RWPE1 (cell line): ENCODE measurements around the gene VPS26C.

ENCODE experiments used
- CTCF ChIA-PET: fragments of 350-600 bp; sonication (Branson Sonifier 250); formaldehyde crosslinking; extraction: SDS; loops from one replicate; lab custom pipeline; 2021; lab: Yijun Ruan, JAX
- POLR2A ChIA-PET: fragments of 400-600 bp; formaldehyde crosslinking; extraction: SDS; loops from one replicate; lab custom pipeline; 2020; ENCODE audit warnings: antibody characterized with exemption; ENCODE audit not compliant: low non-redundant PET; lab: Yijun Ruan, JAX
- DNase-seq: peaks from one replicate; pipeline ENCODE4 v3.0.0; 2012; ENCODE audit warnings: low spot score
- H3K27ac ChIP-seq: fragments of 450-650 bp; 2 replicates; pipeline ENCODE4 v1.5.1; 2017
- TF ChIP-seq, protein P1 (sequence below): fragments of 450-650 bp; conservative IDR thresholded peaks from 2 replicates; pipeline ENCODE4 v1.5.1; 2017; ENCODE audit warnings: low read depth, mild to moderate bottlenecking

Gene VPS26C

DNA sequence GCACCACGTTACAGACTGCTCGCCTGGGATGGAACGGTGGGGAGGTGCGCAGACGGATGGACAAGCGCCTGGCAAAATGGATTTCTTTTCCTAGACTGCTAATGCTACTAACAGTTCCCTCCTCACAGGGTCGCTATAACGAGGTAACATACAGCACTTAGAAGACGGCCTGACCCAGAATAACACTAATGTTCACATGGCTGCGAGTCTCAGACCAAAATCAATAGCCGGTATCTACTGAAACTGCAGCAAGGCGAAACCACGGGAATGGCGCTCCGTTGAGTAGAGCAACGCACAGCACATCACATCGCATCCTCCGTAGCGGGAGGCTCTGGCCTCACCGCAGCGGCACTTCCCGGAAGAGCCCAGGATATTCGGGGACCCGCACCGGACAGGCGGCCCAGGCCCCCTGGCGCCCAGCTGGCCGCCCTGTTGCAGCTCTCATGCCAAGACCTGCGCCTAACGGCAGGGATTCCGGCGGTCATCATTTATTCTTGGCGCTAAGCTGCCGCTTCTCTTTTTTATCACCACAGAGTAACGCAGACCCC is 46.6 kb downstream of the VPS26C start:
- ChIA-PET POLR2A (no interaction called here), CTCF (interaction anchor here (0.6 to 1.3 kb wide), 5 partner anchors 10 to 390 kb away, joined by 3 to 4 read pairs (median 3); no protein-coding TSS in a partner anchor)
- peak; percentile 37 for DNase-seq
- TF ChIP-seq, protein P1, sequence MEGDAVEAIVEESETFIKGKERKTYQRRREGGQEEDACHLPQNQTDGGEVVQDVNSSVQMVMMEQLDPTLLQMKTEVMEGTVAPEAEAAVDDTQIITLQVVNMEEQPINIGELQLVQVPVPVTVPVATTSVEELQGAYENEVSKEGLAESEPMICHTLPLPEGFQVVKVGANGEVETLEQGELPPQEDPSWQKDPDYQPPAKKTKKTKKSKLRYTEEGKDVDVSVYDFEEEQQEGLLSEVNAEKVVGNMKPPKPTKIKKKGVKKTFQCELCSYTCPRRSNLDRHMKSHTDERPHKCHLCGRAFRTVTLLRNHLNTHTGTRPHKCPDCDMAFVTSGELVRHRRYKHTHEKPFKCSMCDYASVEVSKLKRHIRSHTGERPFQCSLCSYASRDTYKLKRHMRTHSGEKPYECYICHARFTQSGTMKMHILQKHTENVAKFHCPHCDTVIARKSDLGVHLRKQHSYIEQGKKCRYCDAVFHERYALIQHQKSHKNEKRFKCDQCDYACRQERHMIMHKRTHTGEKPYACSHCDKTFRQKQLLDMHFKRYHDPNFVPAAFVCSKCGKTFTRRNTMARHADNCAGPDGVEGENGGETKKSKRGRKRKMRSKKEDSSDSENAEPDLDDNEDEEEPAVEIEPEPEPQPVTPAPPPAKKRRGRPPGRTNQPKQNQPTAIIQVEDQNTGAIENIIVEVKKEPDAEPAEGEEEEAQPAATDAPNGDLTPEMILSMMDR = no peak
- H3K27ac ChIP-seq = peak overlapping the region; percentile 85

GRCh38 chr21:37219761-37220432 is 47.2 kb downstream of the VPS26C start:
- DNase-seq = no peak
- TF ChIP-seq, protein P1 = no peak
- H3K27ac ChIP-seq = peak overlapping the region; percentile 85
- POLR2A ChIA-PET = no interaction called here
- CTCF ChIA-PET = interaction anchor here (0.5 to 1.3 kb wide), 4 partner anchors 10 to 18 kb away, joined by 3 to 4 read pairs (median 4); no protein-coding TSS in a partner anchor

- no peak for DNase-seq
- H3K27ac ChIP-seq = no peak overlapping the region
- ChIA-PET CTCF (no interaction called here), POLR2A (no interaction called here)
- TF ChIP-seq, protein P1 = no peak
Observed at GRCh38 chr21:37214952-37215351, 52.2 kb downstream of the VPS26C start.

GRCh38 chr21:37210799-37211198 is 56.3 kb downstream of the VPS26C start:
- ChIA-PET CTCF (no interaction called here), POLR2A (no interaction called here)
- DNase-seq = no peak
- TF ChIP-seq, protein P1 = no peak
- no peak overlapping the region for H3K27ac ChIP-seq

DNA sequence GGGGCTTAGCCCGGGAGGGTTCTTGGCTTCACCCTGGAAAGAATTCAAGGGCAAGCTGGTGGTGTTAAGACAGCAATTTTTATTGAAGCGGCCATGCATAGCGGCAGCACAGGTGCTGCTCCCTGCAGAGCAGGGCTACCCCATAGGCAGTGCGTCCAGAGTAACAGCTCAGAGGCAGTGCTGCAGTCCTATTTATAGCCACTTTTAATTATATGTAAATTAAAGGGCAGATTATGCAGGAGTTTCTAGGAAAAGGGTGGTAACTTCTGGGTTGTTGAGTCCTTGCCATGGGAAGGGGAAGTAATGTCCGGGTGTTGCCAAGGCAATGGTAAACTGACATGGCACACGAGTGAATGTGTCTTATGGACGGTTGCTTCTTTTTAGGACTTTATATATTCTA is 57.0 kb downstream of the VPS26C start:
- ChIA-PET POLR2A (no interaction called here), CTCF (no interaction called here)
- DNase-seq = no peak
- TF ChIP-seq, protein P1 = no peak
- no peak overlapping the region for H3K27ac ChIP-seq

DNA sequence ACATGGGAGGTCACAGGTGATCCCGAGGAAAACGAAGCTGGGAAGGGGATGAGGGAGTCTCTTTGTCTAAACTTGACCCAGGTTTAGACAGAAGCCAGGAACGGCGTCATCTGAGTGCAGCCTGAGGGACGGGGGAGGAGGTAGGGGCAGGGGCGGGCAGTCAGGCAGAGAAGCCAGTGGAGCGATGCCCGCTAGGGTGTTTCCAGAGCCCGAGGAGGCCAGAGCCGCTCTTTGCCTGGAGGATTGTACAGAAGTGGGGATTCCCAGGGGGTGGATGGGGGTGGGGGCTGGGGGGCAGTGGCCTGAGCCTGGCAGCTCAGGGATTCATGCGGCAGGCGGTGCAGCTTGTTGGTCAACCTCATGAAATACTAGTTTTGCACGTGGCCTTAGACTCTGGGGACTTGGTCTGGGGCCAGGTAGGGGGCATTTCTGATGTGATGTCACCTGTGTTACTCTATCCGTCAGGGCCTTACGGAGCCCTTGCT is 58.4 kb downstream of the VPS26C start:
- no peak for DNase-seq
- TF ChIP-seq, protein P1 = no peak
- H3K27ac ChIP-seq = no peak overlapping the region
- CTCF ChIA-PET = interaction anchor here (1.1 kb wide), 1 partner anchor 12 kb away, joined by 4 read pairs; no protein-coding TSS in a partner anchor
- POLR2A ChIA-PET = no interaction called here
